ENCODE results near the gene HILPDA.
"Not testable (repeated sequence)": the region's sequence is repeated elsewhere in the genome, so short reads cannot be mapped to it uniquely, and the experiment has no call there.

The HILPDA gene

GRCh38 chr7:128443831-128444600 is 11.7 kb upstream of the HILPDA start:
- no peak for DNase-seq
- TF ChIP-seq GATA1 (IDR thresholded peaks at IDR 0.05; ENCODE audit: low read depth, low read length) (no peak), POLR2A (IDR thresholded peaks at IDR 0.05; ENCODE audit: low read length) (no peak)

GRCh38 chr7:128446306-128446705 is 9.4 kb upstream of the HILPDA start:
- TF ChIP-seq POLR2A (IDR thresholded peaks at IDR 0.05; ENCODE audit: low read length) (no peak), GATA1 (IDR thresholded peaks at IDR 0.05; ENCODE audit: low read depth, low read length) (no peak)
- DNase-seq: no peak

GRCh38 chr7:128447941-128448564 is 7.6 kb upstream of the HILPDA start:
- TF ChIP-seq GATA1 (IDR thresholded peaks at IDR 0.05; ENCODE audit: low read depth, low read length) (no peak), POLR2A (IDR thresholded peaks at IDR 0.05; ENCODE audit: low read length) (no peak)
- DNase-seq: no peak

- TF ChIP-seq GATA1 (IDR thresholded peaks at IDR 0.05; ENCODE audit: low read depth, low read length): no peak
- TF ChIP-seq POLR2A (IDR thresholded peaks at IDR 0.05; ENCODE audit: low read length): no peak
- DNase-seq: no peak
These were observed 6.9 kb upstream of the HILPDA start for GRCh38 chr7:128448751-128449302.

- no peak for TF ChIP-seq POLR2A (IDR thresholded peaks at IDR 0.05; ENCODE audit: low read length)
- no peak for TF ChIP-seq GATA1 (IDR thresholded peaks at IDR 0.05; ENCODE audit: low read depth, low read length)
- DNase-seq: no peak
These were observed 5.3 kb upstream of the HILPDA start for GRCh38 chr7:128450409-128450808.

- no peak for DNase-seq
- no peak for TF ChIP-seq GATA1 (IDR thresholded peaks at IDR 0.05; ENCODE audit: low read depth, low read length)
- no peak for TF ChIP-seq POLR2A (IDR thresholded peaks at IDR 0.05; ENCODE audit: low read length)
These were observed 4.8 kb upstream of the HILPDA start for GRCh38 chr7:128450913-128451312.

GRCh38 chr7:128452552-128452951 is 3.1 kb upstream of the HILPDA start:
- TF ChIP-seq POLR2A (IDR thresholded peaks at IDR 0.05; ENCODE audit: low read length) (no peak), GATA1 (IDR thresholded peaks at IDR 0.05; ENCODE audit: low read depth, low read length) (no peak)
- DNase-seq: no peak

- DNase-seq: no peak
- TF ChIP-seq POLR2A (IDR thresholded peaks at IDR 0.05; ENCODE audit: low read length) (no peak), GATA1 (IDR thresholded peaks at IDR 0.05; ENCODE audit: low read depth, low read length) (no peak)
These were observed 1.6 kb upstream of the HILPDA start for GRCh38 chr7:128453836-128454804.

- TF ChIP-seq POLR2A (IDR thresholded peaks at IDR 0.05; ENCODE audit: low read length) (no peak), GATA1 (IDR thresholded peaks at IDR 0.05; ENCODE audit: low read depth, low read length) (no peak)
- peak in 1 of 2 experiments; percentile 35 for DNase-seq
These were observed 703 bp upstream of the HILPDA start for GRCh38 chr7:128454808-128455542.

GRCh38 chr7:128456255-128456725 is 612 bp downstream of the HILPDA start:
- no peak for DNase-seq
- TF ChIP-seq GATA1 (IDR thresholded peaks at IDR 0.05; ENCODE audit: low read depth, low read length) (no peak), POLR2A (IDR thresholded peaks at IDR 0.05; ENCODE audit: low read length) (no peak)

- not testable (repeated sequence) for DNase-seq
These were observed 1.7 kb downstream of the HILPDA start for GRCh38 chr7:128457385-128457784.

- TF ChIP-seq POLR2A (IDR thresholded peaks at IDR 0.05; ENCODE audit: low read length) (no peak), GATA1 (IDR thresholded peaks at IDR 0.05; ENCODE audit: low read depth, low read length) (no peak)
- no peak for DNase-seq
These were observed 3.3 kb downstream of the HILPDA start for GRCh38 chr7:128458956-128459355.

- TF ChIP-seq POLR2A (IDR thresholded peaks at IDR 0.05; ENCODE audit: low read length) (no peak), GATA1 (IDR thresholded peaks at IDR 0.05; ENCODE audit: low read depth, low read length) (no peak)
- peak; percentile 79 to 84 for DNase-seq
These were observed 3.8 kb downstream of the HILPDA start for GRCh38 chr7:128459394-128459878.
